IMR-90 (cell line): ENCODE measurements around the gene ODAD2. TPM values are rescaled to one million over a fixed set of nuclear protein-coding genes. Genes with fewer than 3 reads are reported as not detected.

Experiments
- ATAC-seq: fragments of 200-7000 bp; cut with Tn5 transposase; 2 replicates; pipeline ENCODE4 v1.9.1; 2020; ENCODE audit warnings: low read depth, mild to moderate bottlenecking, moderate library complexity
- BruUV-seq: library from RNA; stranded (reverse); fragments of 400-500 nt; replicated peaks from 2 replicates; lab custom pipeline; 2021; lab: Mats Ljungman, UMichigan
- CTCF ChIA-PET: fragments of 300-600 bp; formaldehyde crosslinking; extraction: SDS; loops from one replicate; lab custom pipeline; 2021; ENCODE audit warnings: antibody characterized with exemption; lab: Yijun Ruan, JAX
- POLR2A ChIA-PET: fragments of 300-600 bp; sonication (Branson Sonifier 250); formaldehyde crosslinking; loops from one replicate; lab custom pipeline; 2022; ENCODE audit warnings: antibody characterized with exemption; ENCODE audit not compliant: unreplicated experiment; lab: Charles Lee
- DNase-seq: peaks from one replicate; pipeline ENCODE4 v3.0.0; 2013
- H2AFZ ChIP-seq: replicated peaks from 2 replicates; pipeline ENCODE3; 2013; ENCODE audit warnings: low read length, mild to moderate bottlenecking; ENCODE audit not compliant: poor library complexity
- H2AK5ac ChIP-seq: 2 replicates; pipeline ENCODE4 v1.6.1; 2013; ENCODE audit warnings: low read depth, low read length, inconsistent platforms
- H2AK9ac ChIP-seq: replicated peaks from 2 replicates; pipeline ENCODE3; 2013; ENCODE audit warnings: mild to moderate bottlenecking, low read depth, low read length, moderate library complexity; ENCODE audit not compliant: poor library complexity
- H2BK120ac ChIP-seq: 2 replicates; pipeline ENCODE4 v1.6.1; 2013; ENCODE audit warnings: low read depth, low read length, inconsistent platforms
- H2BK15ac ChIP-seq: 3 replicates; pipeline ENCODE4 v1.6.1; 2013; ENCODE audit warnings: low read depth, low read length, inconsistent platforms
- H2BK20ac ChIP-seq: 2 replicates; pipeline ENCODE4 v1.6.1; 2013; ENCODE audit warnings: low read depth, mild to moderate bottlenecking, inconsistent platforms, low read length, moderate library complexity
- H2BK5ac ChIP-seq: 2 replicates; pipeline ENCODE4 v1.6.1; 2013; ENCODE audit warnings: mild to moderate bottlenecking, low read depth, low read length, inconsistent platforms; ENCODE audit not compliant: poor library complexity, severe bottlenecking
- H3K14ac ChIP-seq: replicated peaks from 2 replicates; pipeline ENCODE4 v1.6.1; 2013; ENCODE audit warnings: low read depth, low read length, inconsistent platforms
- H3K18ac ChIP-seq: 2 replicates; pipeline ENCODE4 v1.6.1; 2013; ENCODE audit warnings: low read depth, low read length, control low read depth
- H3K23ac ChIP-seq: 2 replicates; pipeline ENCODE4 v1.6.1; 2013; ENCODE audit warnings: low read depth, low read length, inconsistent platforms
- H3K27ac ChIP-seq: 2 replicates; pipeline ENCODE4 v1.5.1; 2013; ENCODE audit warnings: mild to moderate bottlenecking, control low read depth, low read length; ENCODE audit not compliant: insufficient read depth
- H3K27me3 ChIP-seq: 2 replicates; pipeline ENCODE4 v1.6.1; 2013; ENCODE audit warnings: low read length; ENCODE audit not compliant: control insufficient read depth, insufficient read depth
- H3K36me3 ChIP-seq: 2 replicates; pipeline ENCODE4 v1.6.1; 2013; ENCODE audit warnings: low read length, mixed read lengths; ENCODE audit not compliant: control insufficient read depth, insufficient read depth
- H3K4ac ChIP-seq: 2 replicates; pipeline ENCODE4 v1.6.1; 2013; ENCODE audit warnings: low read depth, low read length, inconsistent platforms
- H3K4me1 ChIP-seq: 2 replicates; pipeline ENCODE4 v1.6.1; 2013; ENCODE audit warnings: low read length, mixed read lengths; ENCODE audit not compliant: control insufficient read depth, insufficient read depth
- H3K4me2 ChIP-seq: 2 replicates; pipeline ENCODE4 v1.6.1; 2013; ENCODE audit warnings: low read depth, mild to moderate bottlenecking, control low read depth, low read length, moderate library complexity
- H3K4me3 ChIP-seq: 2 replicates; pipeline ENCODE4 v1.5.1; 2013; ENCODE audit warnings: low read depth, mild to moderate bottlenecking, control low read depth, low read length, moderate library complexity; ENCODE audit not compliant: insufficient read depth
- H3K56ac ChIP-seq: 2 replicates; pipeline ENCODE4 v1.6.1; 2013; ENCODE audit warnings: low read length, inconsistent platforms; ENCODE audit not compliant: insufficient read depth; ENCODE audit errors: extremely low read depth
- H3K79me1 ChIP-seq, 2 experiments: 2 replicates each; pipeline ENCODE4 v1.6.1; 2013; ENCODE audit warnings: low read length in 2 of 2, inconsistent platforms in 1 of 2, low read depth in 1 of 2
- H3K9ac ChIP-seq: 2 replicates; pipeline ENCODE4 v1.6.1; 2013; ENCODE audit warnings: low read depth, low read length, control low read depth
- H3K9me1 ChIP-seq: 2 replicates; pipeline ENCODE4 v1.6.1; 2013; ENCODE audit warnings: low read length, inconsistent platforms; ENCODE audit not compliant: insufficient read depth
- H3K9me3 ChIP-seq: 2 replicates; pipeline ENCODE4 v1.6.1; 2013; ENCODE audit warnings: low read length; ENCODE audit not compliant: control insufficient read depth, insufficient read depth
- H4K20me1 ChIP-seq: 2 replicates; pipeline ENCODE4 v1.6.1; 2013; ENCODE audit warnings: low read length, inconsistent platforms; ENCODE audit not compliant: insufficient read depth
- H4K5ac ChIP-seq: 2 replicates; pipeline ENCODE4 v1.6.1; 2013; ENCODE audit warnings: mild to moderate bottlenecking, low read depth, low read length, control low read depth
- H4K8ac ChIP-seq, 2 experiments: 2 replicates each; pipeline ENCODE4 v1.6.1; 2013; ENCODE audit warnings: low read depth in 2 of 2, low read length in 2 of 2, control low read depth in 1 of 2, inconsistent platforms in 1 of 2
- H4K91ac ChIP-seq: 2 replicates; pipeline ENCODE4 v1.6.1; 2013; ENCODE audit warnings: low read depth, low read length, inconsistent platforms; ENCODE audit not compliant: insufficient read depth
- FOS ChIP-seq: fragments of 150-350 bp; IDR thresholded peaks from 2 replicates; pipeline ENCODE4 v1.6.1; 2016; ENCODE audit warnings: low read depth, low read length
- RCOR1 ChIP-seq: IDR thresholded peaks from 2 replicates; pipeline ENCODE4 v1.6.1; 2012; ENCODE audit warnings: mild to moderate bottlenecking, low read length, improper control_type of control experiment; ENCODE audit not compliant: insufficient replicate concordance
- WGBS, 2 experiments: methylation state at CpG; one replicate each; pipeline versions ENCODE4 v1.1.5 to v1.1.7; 2013; ENCODE audit warnings: missing lambda C conversion rate in 2 of 2; ENCODE audit not compliant: insufficient read length in 1 of 2; ENCODE audit errors: extremely low coverage in 2 of 2; 5-methylcytosine and 5-hydroxymethylcytosine counted together
- dilution Hi-C: fragments of 300-500 bp; cut with HindIII; formaldehyde crosslinking; loops from one replicate; pipeline ENCODE4 v1.14.3; 2018; ENCODE audit warnings: low sequenced_read_pairs; ENCODE audit not compliant: unreplicated experiment
- in situ Hi-C: fragments of 300-500 bp; cut with MboI; formaldehyde crosslinking; loops from 3 replicates; pipeline ENCODE4 v1.14.3; 2019; ENCODE audit warnings: low sequenced_read_pairs, inconsistent platforms, mixed read lengths
- intact Hi-C: fragments of 100-400 bp; cut with micrococcal nuclease; formaldehyde crosslinking; loops from 2 replicates; pipeline ENCODE4 v1.10.0; 2022
- polyA plus RNA-seq, 3 experiments: library from polyadenylated mRNA; depleted of rRNA; stranded (reverse); fragments of >200 nt; gene quantifications; 2 replicates each; pipeline ENCODE4 v1.2.3, GENCODE V29; 2012; ENCODE audit warnings: low replicate concordance in 1 of 3
- total RNA-seq: library from RNA; depleted of rRNA; stranded (reverse); fragments of >200 nt; gene quantifications from 2 replicates; pipeline ENCODE4 v1.2.3, GENCODE V29; 2012
- TF ChIP-seq, protein P1 (sequence below): fragments of 150-350 bp; IDR thresholded peaks from 2 replicates; pipeline ENCODE4 v1.6.1; 2017; ENCODE audit warnings: mild to moderate bottlenecking, antibody characterized with exemption, low read length, low read depth

Gene ODAD2
- total and polyA plus RNA-seq, 2 of the 4 experiments (the other 2 are of a cell fraction) = 0.53 to 0.72 TPM

DNA sequence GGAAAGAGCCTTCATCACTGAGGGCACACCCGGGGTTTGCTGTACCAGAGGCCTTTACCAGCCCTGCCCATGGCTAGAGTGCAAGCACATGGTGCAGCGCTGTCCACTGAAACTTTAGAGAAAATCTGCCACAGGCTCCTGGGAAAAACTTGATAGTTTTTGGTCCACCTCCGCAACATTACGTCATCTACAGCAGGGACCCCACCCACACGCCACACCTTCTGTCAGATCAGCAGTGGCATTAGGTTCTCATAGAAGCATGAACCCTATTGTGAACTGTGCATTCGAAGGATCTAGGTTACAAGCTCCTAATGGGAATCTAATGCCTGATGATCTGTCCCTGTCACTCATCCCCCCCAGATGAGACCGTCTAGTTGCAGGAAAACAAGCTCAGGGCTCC, 2.5 kb upstream of the ODAD2 start:
- no peak overlapping the region for H3K4me3 ChIP-seq
- no peak overlapping the region for H2AK5ac ChIP-seq
- H2BK15ac ChIP-seq = no peak overlapping the region
- H3K56ac ChIP-seq = no peak overlapping the region
- no peak overlapping the region; the same call in 1 of the 2 replicates for H3K23ac ChIP-seq
- no peak overlapping the region for H4K91ac ChIP-seq
- no peaks in the 10 kb centered on the region for H3K9me3 ChIP-seq
- H3K9ac ChIP-seq = no peak overlapping the region
- H2BK20ac ChIP-seq = no peak overlapping the region
- H2BK5ac ChIP-seq = no peak overlapping the region
- no peaks in the 10 kb centered on the region for H3K9me1 ChIP-seq
- H2BK120ac ChIP-seq = no peak overlapping the region
- H3K4me2 ChIP-seq = no peak overlapping the region
- H2AFZ ChIP-seq = no peak overlapping the region
- no peak overlapping the region for H4K8ac ChIP-seq
- ChIA-PET POLR2A (no interaction called here), CTCF (interaction anchor here (0.5 kb wide), 1 partner anchor 124 kb away, joined by 3 read pairs; no protein-coding TSS in a partner anchor)
- 84% methylated on average over 3 of the region's 7 CpGs; no CpG with 5 or more reads in 1 of the 2 experiments for WGBS, 2 experiments
- no peak overlapping the region for H2AK9ac ChIP-seq
- BruUV-seq = no TSS peak
- in situ Hi-C loops = no loop called here
- TF ChIP-seq, protein P1, sequence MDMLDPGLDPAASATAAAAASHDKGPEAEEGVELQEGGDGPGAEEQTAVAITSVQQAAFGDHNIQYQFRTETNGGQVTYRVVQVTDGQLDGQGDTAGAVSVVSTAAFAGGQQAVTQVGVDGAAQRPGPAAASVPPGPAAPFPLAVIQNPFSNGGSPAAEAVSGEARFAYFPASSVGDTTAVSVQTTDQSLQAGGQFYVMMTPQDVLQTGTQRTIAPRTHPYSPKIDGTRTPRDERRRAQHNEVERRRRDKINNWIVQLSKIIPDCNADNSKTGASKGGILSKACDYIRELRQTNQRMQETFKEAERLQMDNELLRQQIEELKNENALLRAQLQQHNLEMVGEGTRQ = no peak
- TF ChIP-seq RCOR1 = no peak
- TF ChIP-seq FOS = no peak
- peaks cover 1% of the 10 kb centered on the region; the same call in 1 of the 2 replicates for H3K4me1 ChIP-seq
- no peak overlapping the region for H3K4ac ChIP-seq
- no peaks in the 10 kb centered on the region for H4K20me1 ChIP-seq
- no peaks in the 10 kb centered on the region for H3K36me3 ChIP-seq
- intact Hi-C loops = no loop called here
- H3K79me1 ChIP-seq = no peaks in the 10 kb centered on the region
- H4K5ac ChIP-seq = no peak overlapping the region
- no peak overlapping the region for H3K14ac ChIP-seq
- H3K27me3 ChIP-seq = no peaks in the 10 kb centered on the region
- no peak for ATAC-seq
- no peak overlapping the region for H3K18ac ChIP-seq
- dilution Hi-C loops = no loop called here
- DNase-seq = no peak
- no peak overlapping the region for H3K27ac ChIP-seq
